HepG2 (cell line): ENCODE data around the gene CPPED1. TPM values are rescaled to one million over a fixed set of nuclear protein-coding genes. Genes with fewer than 3 reads are reported as not detected.

ENCODE experiments used
- FIP1L1 ChIP-seq: fragments of 200-400 bp; formaldehyde crosslinking; IDR thresholded peaks from 2 replicates; pipeline ENCODE4 v1.6.1; 2018; ENCODE audit warnings: low read depth, mild to moderate bottlenecking, low read length, moderate library complexity, borderline replicate concordance; ENCODE audit not compliant: insufficient read depth
- FLYWCH1 ChIP-seq: sonication (generic); formaldehyde crosslinking; IDR thresholded peaks from 2 replicates; pipeline ENCODE4 v1.8.1; 2023; ENCODE audit warnings: mild to moderate bottlenecking, missing genetic modification reagents
- MEIS2 ChIP-seq: sonication (generic); formaldehyde crosslinking; IDR thresholded peaks from 2 replicates; pipeline ENCODE4 v1.9.0; 2021; ENCODE audit warnings: mild to moderate bottlenecking, missing genetic modification reagents
- NFKBIZ ChIP-seq: IDR thresholded peaks from 2 replicates; pipeline ENCODE4 v1.6.1; 2018; ENCODE audit warnings: missing genetic modification reagents, missing compliant biosample characterization
- WIZ ChIP-seq: sonication (generic); formaldehyde crosslinking; IDR thresholded peaks from 2 replicates; pipeline ENCODE4 v1.5.1; 2020; ENCODE audit warnings: mild to moderate bottlenecking, missing genetic modification reagents
- ZBTB21 ChIP-seq: sonication (generic); formaldehyde crosslinking; IDR thresholded peaks from 2 replicates; pipeline ENCODE4 v1.4.0; 2020; ENCODE audit warnings: missing genetic modification reagents
- ZNF484 ChIP-seq: sonication (generic); formaldehyde crosslinking; IDR thresholded peaks from 2 replicates; pipeline ENCODE4 v1.5.1; 2020; ENCODE audit warnings: mild to moderate bottlenecking, low read depth, missing genetic modification reagents, borderline replicate concordance
- ZNF766 ChIP-seq: sonication (generic); formaldehyde crosslinking; IDR thresholded peaks from 2 replicates; pipeline ENCODE4 v1.5.0; 2020; ENCODE audit warnings: missing genetic modification reagents, borderline replicate concordance
- polyA plus RNA-seq, 8 experiments: library from polyadenylated mRNA; depleted of rRNA in 3 of 8; stranded (reverse) in 7 of 8; unstranded in 1 of 8; fragments of >200 nt; fragmentation: Illumina TruSeq in 4 of 8; extraction: Trizol in 4 of 8; gene quantifications; 2 replicates each; pipeline versions ENCODE4 v1.2.1 to v1.2.3, GENCODE V29; 2011 to 2016; ENCODE audit warnings: low read depth in 4 of 8, missing spikeins in 1 of 8, mixed read lengths in 1 of 8; ENCODE audit not compliant: insufficient read depth in 1 of 8
- total RNA-seq, 5 experiments: library from RNA; depleted of rRNA; stranded (reverse); fragments of >200 nt; fragmentation: Illumina TruSeq; extraction: Trizol; gene quantifications; 2 replicates each; pipeline ENCODE4 v1.2.3, GENCODE V29; 2016; ENCODE audit warnings: low read depth in 1 of 5
- TF ChIP-seq, protein P1 (sequence below): sonication (generic); formaldehyde crosslinking; IDR thresholded peaks from 2 replicates; pipeline ENCODE4 v1.5.1; 2020; ENCODE audit warnings: mild to moderate bottlenecking, moderate library complexity, missing genetic modification reagents
- TF ChIP-seq, protein P2 (sequence below): IDR thresholded peaks from 2 replicates; pipeline ENCODE4 v1.6.1; 2018; ENCODE audit warnings: missing genetic modification reagents
- TF ChIP-seq, protein P3 (sequence below): IDR thresholded peaks from 2 replicates; pipeline ENCODE4 v1.6.1; 2018; ENCODE audit warnings: missing genetic modification reagents, mild to moderate bottlenecking, missing compliant biosample characterization
- TF ChIP-seq, protein P4 (sequence below): sonication (generic); formaldehyde crosslinking; IDR thresholded peaks from 2 replicates; pipeline ENCODE4 v1.4.0; 2020; ENCODE audit warnings: mild to moderate bottlenecking, missing genetic modification reagents, borderline replicate concordance
- TF ChIP-seq, protein P5 (sequence below): sonication (generic); formaldehyde crosslinking; IDR thresholded peaks from 2 replicates; pipeline ENCODE4 v1.5.0; 2020; ENCODE audit warnings: missing genetic modification reagents
- TF ChIP-seq, protein P6 (sequence below): sonication (generic); formaldehyde crosslinking; IDR thresholded peaks from 2 replicates; pipeline ENCODE4 v1.4.0; 2020; ENCODE audit warnings: missing genetic modification reagents, borderline replicate concordance

The CPPED1 gene
- total and polyA plus RNA-seq, 2 of the 13 experiments (the other 11 are each of a cell fraction or from before 2014, with no cell fraction given): 66.6 to 71.3 TPM

DNA sequence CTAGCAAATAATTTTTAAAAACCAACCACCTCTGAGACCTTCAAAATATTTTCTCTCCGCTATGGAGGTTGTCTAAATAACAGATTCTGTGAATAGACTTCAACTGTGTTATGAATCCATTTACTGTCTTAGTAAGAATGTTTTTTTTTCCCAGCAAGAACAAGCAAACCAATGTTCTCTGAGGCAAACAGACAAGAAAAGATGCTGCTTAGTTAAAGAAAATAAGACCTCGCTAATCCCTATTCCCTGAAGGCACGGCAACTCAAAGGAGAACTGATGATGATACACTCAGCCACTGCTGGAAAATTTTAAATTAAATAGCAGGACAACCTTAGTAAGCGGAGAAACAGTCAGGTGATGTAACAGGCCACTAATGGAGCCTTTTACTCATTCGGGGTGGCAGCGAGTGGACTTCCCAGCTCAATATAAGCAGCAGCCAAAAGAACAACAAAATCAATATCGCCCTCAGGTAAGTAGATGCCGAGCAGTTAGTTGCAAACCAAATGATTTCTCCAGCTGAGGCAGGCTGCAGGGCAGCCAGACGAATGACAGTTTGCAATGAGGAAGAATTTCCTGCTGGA lies 81.8 kb downstream of the CPPED1 start (continued):
- TF ChIP-seq NFKBIZ (CRISPR knock-in tag) (no peak), FIP1L1 (no peak), ZBTB21 (CRISPR knock-in tag) (no peak), FLYWCH1 (no peak), ZNF484 (no peak), ZNF766 (CRISPR knock-in tag) (no peak), WIZ (CRISPR knock-in tag) (no peak), MEIS2 (no peak)
- TF ChIP-seq, protein P1, sequence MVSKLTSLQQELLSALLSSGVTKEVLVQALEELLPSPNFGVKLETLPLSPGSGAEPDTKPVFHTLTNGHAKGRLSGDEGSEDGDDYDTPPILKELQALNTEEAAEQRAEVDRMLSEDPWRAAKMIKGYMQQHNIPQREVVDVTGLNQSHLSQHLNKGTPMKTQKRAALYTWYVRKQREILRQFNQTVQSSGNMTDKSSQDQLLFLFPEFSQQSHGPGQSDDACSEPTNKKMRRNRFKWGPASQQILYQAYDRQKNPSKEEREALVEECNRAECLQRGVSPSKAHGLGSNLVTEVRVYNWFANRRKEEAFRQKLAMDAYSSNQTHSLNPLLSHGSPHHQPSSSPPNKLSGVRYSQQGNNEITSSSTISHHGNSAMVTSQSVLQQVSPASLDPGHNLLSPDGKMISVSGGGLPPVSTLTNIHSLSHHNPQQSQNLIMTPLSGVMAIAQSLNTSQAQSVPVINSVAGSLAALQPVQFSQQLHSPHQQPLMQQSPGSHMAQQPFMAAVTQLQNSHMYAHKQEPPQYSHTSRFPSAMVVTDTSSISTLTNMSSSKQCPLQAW (CRISPR knock-in tag): no peak
- TF ChIP-seq, protein P2, sequence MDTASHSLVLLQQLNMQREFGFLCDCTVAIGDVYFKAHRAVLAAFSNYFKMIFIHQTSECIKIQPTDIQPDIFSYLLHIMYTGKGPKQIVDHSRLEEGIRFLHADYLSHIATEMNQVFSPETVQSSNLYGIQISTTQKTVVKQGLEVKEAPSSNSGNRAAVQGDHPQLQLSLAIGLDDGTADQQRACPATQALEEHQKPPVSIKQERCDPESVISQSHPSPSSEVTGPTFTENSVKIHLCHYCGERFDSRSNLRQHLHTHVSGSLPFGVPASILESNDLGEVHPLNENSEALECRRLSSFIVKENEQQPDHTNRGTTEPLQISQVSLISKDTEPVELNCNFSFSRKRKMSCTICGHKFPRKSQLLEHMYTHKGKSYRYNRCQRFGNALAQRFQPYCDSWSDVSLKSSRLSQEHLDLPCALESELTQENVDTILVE (CRISPR knock-in tag): no peak
- TF ChIP-seq, protein P3, sequence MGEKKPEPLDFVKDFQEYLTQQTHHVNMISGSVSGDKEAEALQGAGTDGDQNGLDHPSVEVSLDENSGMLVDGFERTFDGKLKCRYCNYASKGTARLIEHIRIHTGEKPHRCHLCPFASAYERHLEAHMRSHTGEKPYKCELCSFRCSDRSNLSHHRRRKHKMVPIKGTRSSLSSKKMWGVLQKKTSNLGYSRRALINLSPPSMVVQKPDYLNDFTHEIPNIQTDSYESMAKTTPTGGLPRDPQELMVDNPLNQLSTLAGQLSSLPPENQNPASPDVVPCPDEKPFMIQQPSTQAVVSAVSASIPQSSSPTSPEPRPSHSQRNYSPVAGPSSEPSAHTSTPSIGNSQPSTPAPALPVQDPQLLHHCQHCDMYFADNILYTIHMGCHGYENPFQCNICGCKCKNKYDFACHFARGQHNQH: no peak
- TF ChIP-seq, protein P4, sequence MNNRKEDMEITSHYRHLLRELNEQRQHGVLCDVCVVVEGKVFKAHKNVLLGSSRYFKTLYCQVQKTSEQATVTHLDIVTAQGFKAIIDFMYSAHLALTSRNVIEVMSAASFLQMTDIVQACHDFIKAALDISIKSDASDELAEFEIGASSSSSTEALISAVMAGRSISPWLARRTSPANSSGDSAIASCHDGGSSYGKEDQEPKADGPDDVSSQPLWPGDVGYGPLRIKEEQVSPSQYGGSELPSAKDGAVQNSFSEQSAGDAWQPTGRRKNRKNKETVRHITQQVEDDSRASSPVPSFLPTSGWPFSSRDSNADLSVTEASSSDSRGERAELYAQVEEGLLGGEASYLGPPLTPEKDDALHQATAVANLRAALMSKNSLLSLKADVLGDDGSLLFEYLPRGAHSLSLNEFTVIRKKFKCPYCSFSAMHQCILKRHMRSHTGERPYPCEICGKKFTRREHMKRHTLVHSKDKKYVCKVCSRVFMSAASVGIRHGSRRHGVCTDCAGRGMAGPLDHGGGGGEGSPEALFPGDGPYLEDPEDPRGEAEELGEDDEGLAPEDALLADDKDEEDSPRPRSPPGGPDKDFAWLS (CRISPR knock-in tag): no peak
- TF ChIP-seq, protein P5, sequence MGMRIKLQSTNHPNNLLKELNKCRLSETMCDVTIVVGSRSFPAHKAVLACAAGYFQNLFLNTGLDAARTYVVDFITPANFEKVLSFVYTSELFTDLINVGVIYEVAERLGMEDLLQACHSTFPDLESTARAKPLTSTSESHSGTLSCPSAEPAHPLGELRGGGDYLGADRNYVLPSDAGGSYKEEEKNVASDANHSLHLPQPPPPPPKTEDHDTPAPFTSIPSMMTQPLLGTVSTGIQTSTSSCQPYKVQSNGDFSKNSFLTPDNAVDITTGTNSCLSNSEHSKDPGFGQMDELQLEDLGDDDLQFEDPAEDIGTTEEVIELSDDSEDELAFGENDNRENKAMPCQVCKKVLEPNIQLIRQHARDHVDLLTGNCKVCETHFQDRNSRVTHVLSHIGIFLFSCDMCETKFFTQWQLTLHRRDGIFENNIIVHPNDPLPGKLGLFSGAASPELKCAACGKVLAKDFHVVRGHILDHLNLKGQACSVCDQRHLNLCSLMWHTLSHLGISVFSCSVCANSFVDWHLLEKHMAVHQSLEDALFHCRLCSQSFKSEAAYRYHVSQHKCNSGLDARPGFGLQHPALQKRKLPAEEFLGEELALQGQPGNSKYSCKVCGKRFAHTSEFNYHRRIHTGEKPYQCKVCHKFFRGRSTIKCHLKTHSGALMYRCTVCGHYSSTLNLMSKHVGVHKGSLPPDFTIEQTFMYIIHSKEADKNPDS (CRISPR knock-in tag): no peak
- TF ChIP-seq, protein P6, sequence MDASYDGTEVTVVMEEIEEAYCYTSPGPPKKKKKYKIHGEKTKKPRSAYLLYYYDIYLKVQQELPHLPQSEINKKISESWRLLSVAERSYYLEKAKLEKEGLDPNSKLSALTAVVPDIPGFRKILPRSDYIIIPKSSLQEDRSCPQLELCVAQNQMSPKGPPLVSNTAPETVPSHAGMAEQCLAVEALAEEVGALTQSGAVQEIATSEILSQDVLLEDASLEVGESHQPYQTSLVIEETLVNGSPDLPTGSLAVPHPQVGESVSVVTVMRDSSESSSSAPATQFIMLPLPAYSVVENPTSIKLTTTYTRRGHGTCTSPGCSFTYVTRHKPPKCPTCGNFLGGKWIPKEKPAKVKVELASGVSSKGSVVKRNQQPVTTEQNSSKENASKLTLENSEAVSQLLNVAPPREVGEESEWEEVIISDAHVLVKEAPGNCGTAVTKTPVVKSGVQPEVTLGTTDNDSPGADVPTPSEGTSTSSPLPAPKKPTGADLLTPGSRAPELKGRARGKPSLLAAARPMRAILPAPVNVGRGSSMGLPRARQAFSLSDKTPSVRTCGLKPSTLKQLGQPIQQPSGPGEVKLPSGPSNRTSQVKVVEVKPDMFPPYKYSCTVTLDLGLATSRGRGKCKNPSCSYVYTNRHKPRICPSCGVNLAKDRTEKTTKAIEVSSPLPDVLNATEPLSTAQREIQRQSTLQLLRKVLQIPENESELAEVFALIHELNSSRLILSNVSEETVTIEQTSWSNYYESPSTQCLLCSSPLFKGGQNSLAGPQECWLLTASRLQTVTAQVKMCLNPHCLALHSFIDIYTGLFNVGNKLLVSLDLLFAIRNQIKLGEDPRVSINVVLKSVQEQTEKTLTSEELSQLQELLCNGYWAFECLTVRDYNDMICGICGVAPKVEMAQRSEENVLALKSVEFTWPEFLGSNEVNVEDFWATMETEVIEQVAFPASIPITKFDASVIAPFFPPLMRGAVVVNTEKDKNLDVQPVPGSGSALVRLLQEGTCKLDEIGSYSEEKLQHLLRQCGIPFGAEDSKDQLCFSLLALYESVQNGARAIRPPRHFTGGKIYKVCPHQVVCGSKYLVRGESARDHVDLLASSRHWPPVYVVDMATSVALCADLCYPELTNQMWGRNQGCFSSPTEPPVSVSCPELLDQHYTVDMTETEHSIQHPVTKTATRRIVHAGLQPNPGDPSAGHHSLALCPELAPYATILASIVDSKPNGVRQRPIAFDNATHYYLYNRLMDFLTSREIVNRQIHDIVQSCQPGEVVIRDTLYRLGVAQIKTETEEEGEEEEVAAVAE (CRISPR knock-in tag): no peak
